Measurements from ENCODE around the gene HEBP2. TPM values are rescaled to one million over a fixed set of nuclear protein-coding genes. Genes with fewer than 3 reads are reported as not detected.
A peak's percentile ranks its signal among the peaks of the same experiment; 100 is the strongest.
"Not testable (repeated sequence)": the region's sequence is repeated elsewhere in the genome, so short reads cannot be mapped to it uniquely, and the experiment has no call there.

The HEBP2 gene, protein sequence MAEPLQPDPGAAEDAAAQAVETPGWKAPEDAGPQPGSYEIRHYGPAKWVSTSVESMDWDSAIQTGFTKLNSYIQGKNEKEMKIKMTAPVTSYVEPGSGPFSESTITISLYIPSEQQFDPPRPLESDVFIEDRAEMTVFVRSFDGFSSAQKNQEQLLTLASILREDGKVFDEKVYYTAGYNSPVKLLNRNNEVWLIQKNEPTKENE
- polyA plus RNA-seq (ENCODE audit: insufficient read length), result 46.7 TPM

DNA sequence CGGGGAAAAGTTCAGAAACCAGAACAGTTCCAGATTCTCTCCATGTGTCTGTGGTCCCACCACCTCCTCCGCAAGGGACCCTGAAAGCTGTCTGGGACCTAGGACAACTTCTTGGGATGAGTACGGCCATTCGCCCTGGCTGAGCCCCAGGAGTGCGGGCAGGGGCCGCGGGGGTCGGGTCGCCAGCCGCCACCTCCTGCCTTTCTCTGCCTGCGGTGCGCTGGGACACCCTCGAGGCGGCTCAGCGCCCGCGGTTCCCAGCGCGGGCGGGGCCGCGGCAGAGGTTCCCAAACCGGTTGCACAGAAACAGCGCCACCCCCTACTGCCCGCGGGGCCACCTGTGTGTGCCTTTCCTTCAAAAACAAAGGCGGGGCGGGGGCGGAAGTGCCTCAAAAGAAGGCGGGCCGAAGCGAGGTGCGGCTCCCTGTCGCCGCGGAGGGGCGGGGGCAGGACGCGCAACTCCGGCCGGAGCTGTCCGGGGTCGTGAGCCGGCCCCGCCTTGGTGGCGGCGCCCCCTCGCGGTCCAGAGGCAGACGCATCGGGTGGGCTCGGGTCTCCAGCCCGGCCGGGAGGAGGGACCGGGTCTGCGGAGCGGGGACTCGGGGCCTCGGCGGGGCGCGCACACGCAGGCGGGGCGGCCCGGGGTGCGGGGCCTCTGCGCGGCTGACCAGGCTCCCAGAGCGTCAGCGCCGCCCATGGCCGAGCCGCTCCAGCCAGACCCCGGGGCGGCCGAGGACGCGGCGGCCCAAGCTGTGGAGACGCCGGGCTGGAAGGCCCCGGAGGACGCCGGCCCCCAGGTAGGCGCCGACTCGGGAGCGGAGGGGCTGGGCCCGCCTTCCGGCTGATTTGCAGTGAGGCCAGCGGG lies at the start of gene HEBP2:
TSS of gene HEBP2 (plus strand) at position 423 of the 865 bp plus-strand sequence. CDS start at position 696, 273 bp downstream.
- peak; percentile 38 for DNase-seq (ENCODE audit: low read depth)

DNA sequence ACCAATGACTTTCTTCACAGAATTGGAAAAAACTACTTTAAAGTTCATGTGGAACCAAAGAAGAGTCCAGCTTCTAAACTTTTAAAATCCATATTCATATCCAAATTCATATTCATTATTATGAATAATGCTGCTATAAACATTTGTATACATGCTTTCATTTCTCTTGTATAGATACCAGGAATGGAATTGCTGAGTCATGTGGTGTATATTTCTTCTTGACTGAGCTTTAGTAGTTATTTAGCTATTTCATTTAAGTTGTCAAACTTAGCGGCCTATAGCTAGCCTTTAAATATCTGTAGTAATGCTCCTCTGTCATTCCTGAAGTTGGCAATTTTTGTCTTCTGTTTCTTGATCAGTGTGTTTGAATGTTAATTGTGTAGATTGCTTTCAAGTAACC lies 46.1 kb upstream of the HEBP2 start:
- no peak for DNase-seq (ENCODE audit: low read depth)

DNA sequence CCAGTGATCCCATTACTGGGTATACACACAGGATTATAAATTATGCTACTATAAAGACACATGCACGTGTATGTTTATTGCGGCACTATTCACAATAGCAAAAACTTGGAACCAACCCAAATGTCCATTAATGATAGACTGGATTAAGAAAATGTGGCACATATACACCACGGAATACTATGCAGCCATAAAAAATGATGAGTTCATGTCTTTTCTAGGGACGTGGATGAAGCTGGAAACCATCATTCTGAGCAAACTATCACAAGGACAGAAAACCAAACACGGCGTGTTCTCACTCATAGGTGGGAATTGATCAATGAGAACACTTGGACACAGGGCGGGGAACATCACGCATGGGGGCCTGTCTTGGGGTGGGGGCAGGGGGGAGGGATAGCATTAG lies 35.3 kb upstream of the HEBP2 start:
- not testable (repeated sequence) for DNase-seq (ENCODE audit: low read depth)

DNA sequence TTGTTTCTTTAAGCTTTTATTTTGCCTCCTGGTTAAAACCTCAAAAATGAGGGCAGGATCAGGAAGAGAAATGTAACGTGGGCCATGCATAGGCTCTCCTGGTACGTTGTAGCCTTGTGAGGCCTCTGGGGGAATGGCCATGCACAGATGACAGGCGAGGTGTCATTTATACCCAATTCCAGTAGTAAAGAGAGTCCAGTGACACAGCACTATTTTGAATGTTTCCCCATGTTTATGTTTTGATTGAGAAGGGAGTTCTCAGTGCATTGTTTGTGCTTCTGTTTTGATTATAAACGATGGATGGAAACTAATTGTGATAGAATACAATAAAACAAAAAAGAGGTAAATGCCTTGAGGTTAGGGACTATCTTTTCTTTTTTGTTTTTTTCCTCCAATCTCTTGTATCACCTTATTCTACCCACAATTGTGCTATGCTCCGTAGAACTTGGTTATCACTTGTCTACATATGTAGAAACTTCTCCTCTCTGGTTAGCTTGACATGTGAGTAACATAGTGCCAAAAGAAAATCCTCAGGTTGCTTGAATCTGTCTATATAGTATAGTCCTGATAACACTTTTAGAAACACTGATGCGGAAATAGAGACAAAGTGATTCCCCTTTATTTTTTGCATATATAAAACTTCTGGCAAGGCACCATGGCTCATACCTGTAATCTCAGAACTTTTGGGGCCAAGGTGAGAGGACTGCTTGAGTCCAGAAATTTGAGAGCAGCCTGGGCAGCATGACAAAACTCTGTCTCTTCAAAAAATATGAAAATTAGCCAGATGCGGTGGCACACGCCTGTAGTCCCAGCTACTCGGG lies 33.2 kb upstream of the HEBP2 start:
- no peak for DNase-seq (ENCODE audit: low read depth)

DNA sequence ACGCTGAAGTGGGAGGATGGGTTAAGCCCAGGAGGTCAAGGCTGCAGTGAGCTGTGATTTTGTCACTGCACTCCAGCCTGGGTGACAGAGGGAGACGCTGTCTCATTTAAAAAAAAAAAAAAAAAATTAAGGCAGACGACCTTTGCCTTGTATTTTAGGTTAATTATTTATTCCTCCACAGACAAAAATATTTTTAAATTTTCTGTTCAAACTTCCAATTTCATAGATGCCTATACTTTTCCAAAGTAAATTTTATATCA lies 32.6 kb upstream of the HEBP2 start:
- DNase-seq (ENCODE audit: low read depth), result no peak

DNA sequence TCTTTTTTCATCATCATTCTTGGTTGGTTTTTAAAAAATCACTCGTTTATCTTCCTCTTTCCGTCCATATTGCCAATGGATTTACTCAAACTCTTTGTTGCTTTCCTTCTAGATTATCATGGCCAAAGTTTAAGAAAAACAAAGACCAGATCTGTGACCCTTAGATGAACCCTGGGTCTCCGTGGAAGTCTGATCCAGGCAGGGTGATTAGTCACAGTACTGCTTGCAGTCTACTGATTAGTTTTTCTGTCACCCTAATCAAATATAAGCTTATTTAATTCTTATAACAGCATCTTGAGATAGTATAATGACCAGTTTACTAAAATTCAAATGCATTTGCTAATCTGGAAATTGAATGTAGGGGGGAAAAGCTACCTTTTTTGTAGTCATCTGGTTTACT lies 32.3 kb upstream of the HEBP2 start:
- DNase-seq (ENCODE audit: low read depth), result no peak

DNA sequence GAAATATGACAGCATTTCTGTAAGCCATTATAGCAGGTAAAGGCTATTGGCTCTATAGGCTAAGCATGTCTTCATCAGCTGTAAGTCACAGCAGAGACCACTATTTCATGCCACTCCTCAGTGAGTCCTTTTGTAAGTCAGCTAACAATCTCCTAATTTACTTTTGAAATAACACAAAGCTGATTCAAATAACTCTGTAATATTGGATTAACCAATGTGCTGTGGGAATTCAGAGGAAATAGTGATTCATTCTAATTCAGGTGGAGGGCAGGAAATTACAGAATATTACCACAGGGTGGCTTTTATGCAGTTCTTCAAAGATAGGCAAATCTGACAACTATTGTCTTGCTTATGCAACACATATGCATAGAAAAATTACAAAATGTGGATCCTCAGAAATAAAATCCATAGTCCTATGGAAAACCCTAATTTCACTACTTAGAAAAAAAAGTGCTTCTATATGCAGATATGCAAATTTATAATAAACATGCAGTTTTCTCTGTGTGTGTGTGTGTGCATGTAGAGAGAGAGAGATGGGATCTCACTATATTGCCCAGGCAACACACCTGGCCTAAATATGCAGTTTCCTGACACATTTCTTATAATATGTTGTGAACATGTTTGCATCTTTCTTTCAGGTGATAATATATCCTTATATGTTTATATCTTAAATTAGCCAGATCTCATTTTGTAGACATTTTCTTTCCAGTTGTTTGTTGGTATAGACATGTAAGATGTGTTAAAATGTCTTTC lies 31.1 kb upstream of the HEBP2 start:
- no peak for DNase-seq (ENCODE audit: low read depth)

DNA sequence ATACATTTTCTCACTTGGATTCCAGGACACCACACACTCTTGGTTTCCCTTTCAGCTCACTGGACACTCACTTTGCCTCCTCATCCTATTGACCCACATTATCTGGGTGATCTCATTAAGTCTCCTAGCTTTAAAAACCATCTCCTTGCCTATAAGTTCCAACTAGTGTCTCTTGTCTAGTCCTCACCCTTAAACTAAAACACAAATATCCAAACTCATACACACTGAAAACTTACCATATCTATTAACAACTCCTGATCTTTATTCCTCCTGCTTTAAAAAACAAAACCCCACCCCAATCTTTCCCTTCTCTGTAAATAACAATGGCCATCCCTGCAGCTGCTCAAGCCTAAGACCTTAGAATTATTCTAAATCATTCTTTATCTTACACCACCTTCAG lies 29.8 kb upstream of the HEBP2 start:
- no peak for DNase-seq (ENCODE audit: low read depth)

DNA sequence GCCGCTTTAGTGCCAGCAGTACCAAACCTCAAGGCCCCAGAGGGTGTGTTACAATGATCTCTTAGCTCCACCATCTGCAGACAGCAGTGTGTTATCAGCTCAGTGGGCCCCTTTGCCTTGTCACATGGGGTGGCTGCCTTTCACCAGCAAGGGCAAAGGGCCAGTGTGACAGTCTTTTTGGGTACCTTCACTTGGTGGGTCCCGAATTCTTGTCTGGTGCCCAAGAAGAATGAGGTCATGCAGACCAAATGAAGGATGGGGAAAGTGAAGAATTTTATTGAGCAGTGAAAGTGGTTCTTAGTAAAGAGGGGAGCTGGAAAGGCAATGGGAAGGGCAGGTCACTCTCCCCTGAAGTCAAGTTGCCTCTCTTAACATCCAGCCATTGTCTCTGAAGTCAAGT lies 29.2 kb upstream of the HEBP2 start:
- DNase-seq (ENCODE audit: low read depth), result no peak

DNA sequence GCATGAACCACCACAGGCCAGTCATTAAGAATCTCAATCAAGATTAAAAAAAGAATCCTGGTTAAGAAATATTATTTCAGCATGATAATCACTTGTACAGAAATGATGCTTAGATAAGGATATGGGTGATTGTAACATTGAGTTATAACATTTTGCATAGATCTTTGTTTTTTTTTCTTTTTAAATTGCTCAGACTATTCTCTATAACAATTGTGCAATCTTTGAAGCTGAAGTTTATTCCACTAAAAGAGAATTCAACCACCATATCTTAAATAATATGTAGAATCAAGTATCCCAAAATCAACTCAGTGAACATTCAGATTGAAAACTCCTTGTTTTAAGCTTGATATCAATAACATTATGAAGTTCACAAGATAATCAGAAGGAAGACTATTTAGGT lies 27.0 kb upstream of the HEBP2 start:
- DNase-seq (ENCODE audit: low read depth), result no peak

DNA sequence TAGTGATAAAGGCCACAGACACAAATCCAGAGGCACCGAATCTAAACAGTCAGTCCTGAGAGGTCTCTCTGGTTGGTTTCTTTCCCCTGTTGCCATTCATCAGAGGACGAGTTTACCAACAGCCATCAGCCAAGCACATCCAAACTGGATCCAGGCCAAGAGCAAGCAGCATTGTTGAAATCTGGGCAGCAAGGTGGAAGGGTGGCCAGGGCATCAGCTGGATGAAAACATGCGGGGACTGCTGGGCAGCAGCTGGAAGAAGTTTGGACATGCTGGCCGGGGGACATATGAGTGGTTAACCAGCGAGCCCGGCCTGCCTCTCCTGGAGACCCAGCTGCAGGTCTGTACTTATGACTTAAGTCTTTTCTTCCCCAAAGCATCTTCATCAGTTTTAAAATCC lies 26.2 kb upstream of the HEBP2 start, which contains the start of gene SMIM28:
TSS of gene SMIM28 (plus strand) at position 62 of the 400 bp plus-strand sequence. CDS start at position 230, 168 bp downstream.
- no peak for DNase-seq (ENCODE audit: low read depth)

DNA sequence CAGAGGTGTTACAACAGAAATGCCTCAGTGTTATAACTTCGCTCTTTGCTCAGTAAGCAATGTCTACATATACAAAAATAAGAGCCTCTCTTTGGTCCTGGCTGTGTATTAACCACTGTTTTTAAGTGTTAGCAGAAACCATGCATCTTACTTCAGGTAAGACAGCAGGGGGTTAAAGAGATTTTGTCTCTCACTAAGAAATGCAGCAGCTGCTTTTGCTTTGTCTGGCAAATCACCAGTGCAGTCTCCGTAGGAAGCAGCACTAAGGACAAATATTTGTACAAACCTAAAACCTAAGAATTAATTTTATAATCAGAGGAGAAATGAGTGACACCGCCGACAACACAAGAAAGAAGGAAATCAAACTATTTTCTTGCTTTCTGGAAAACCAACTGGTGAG lies 25.6 kb upstream of the HEBP2 start:
- DNase-seq (ENCODE audit: low read depth), result no peak

DNA sequence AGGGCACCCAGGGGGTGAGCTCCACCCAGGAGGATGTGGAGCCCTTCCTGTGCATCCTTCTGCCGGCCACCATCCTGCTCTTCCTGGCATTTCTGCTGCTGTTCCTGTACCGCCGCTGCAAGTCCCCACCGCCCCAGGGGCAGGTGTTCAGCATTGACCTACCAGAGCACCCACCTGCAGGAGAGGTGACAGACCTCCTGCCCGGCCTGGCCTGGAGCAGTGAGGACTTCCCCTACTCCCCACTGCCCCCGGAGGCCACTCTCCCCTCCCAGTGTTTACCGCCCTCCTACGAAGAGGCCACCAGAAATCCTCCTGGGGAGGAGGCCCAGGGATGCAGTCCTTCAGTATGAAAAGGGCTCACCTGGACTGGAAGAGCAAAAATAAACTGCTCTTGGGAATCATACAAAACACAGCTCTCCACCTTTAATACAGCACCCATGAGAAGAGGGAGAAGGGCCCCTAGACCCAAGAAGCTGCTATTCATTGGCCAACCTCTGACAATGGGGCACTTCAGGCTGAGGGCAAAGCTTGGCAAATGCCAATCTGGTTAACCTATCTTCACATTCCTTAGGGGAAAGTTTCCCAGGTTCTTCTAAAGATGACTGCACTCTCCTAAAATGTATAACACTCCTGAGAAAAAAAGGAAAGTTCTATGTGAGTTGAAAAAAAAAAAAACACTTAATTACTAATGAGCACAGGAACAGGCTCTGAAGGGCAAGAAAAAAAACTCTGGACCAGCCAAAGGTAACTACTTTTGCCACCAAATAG lies 21.3 kb upstream of the HEBP2 start:
- no peak for DNase-seq (ENCODE audit: low read depth)

DNA sequence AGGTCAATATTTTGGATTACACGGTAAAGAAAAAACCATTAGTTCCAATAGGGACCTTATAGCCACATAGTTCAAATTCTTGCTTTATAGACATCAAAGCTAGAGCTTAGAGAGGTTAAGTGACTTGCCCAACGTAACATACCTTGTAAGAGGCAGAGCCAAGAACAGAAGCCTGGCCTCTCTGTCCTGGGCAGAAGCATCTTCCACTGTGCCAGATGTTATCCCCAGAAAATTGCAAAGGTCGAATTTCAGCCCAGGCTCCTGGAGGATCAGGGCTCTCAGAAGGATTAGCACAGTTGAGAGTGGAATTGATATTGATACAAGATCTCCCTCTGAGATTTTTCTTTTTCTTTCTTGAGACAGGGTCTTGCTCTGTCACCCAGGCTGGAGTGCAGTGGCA lies 20.2 kb upstream of the HEBP2 start:
- no peak for DNase-seq (ENCODE audit: low read depth)

DNA sequence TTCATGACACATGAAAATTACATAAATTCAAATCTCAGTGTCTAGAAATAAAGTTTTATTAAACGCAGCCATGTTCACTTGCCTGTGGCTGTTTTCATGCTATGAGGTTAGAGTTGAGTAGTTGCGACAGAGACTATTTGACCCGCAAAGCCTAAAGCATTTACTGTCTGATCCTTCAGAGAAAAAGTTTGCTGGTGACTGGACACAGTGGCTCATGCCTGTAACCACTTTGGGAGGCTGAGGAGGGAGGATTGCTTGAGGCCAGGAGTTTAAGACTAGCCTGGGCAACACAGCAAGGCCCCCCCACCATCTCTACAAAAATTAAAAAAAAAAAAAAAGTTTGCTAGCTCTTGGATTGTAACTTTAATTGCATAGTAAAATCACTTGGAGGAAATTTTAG lies 17.1 kb upstream of the HEBP2 start:
- DNase-seq (ENCODE audit: low read depth), result no peak

DNA sequence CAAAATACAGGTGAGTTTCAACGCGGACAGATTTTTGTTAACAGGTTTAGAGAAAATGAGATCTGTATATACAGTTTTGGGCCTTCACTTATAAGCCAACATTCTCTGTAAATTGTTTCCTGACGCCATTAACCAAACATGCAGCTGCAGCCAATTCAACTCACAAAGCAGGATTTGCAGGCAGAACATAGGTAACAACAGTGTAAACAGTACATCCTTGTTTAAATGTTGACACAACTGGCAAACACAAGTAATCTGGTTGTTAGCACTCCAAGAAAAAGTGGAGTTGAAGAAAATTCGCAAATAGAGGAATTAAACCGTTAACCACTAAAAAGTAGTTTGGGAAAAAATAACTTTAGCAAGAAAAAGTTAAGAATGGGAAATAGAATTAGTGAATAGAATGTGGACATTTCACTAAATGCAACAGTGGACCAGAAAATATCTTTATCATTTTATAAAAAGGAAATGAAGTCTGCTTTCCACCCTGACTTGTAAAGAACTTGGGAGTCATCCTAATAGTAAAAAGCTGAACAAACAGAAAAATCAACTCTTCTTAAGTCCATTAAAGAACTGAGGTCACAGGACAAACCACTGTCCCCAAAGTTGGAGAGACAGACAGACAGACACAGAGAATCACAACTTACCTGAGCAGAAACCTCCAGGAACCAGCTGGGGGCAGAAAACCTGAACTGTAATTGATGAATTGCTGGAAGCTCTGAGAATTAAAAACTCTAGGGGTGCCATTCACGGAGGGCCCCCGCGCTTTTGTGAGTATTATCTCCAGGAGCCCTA lies 16.2 kb upstream of the HEBP2 start:
- DNase-seq (ENCODE audit: low read depth), result no peak

DNA sequence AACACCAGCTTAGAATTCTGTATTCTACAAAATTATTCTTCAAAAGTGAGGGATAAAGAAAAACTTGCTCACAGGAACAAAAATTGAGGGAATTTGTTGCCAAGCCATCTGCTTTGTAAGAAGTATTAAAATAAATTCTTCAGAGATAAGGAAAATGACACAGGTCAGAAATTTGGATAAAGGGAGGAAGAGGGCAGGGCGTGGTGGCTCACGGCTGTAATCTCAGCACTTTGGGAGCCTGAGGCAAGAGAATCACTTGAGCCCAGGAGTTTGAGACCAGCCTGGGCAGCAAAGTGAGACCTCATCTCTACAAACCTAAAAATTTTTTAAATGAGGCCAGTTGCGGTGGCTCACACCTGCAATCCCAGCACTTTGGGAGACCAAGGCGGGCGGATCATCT lies 14.5 kb upstream of the HEBP2 start:
- DNase-seq (ENCODE audit: low read depth), result no peak

DNA sequence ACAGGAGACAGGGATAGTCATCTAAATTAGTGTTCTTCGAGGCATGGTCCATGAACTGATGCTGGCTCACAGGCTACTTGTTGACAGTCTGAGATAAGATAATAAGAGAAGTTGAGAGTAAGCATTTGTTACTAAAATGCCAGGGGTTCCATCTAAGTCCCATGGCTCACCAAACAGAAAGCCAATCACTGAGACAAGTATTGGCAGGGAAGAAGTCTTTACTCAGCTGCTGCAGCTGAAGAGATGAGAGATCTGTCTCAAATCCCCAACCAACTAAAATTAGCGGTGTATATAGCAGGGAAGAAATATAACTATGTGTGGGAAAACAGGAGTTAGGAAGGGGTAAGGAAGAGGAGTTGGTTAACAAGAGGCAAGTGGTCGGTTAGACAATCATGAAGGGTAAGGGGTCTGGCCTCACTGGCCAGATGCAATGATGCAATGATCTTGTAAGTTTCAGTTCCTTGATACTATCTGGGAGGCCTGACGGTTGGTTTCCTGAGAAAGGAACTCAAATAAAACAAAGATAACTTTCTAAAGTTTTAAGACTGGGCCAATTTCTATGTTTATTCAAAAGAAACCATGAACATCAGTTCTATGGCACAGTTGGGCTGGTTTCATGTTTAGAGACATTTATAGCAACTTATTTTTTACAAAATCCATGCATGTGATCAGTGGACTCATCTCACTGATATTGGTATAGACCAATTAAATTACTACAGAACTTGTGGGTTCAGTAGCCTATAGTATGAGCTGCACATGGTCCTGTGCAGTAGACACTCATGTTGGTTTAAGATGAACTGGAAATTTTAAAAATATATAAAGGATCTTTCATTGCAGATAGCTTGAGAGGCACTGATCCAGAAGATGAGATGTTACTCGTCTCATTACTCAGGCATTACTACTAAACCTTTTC lies 9.9 kb upstream of the HEBP2 start:
- no peak for DNase-seq (ENCODE audit: low read depth)

DNA sequence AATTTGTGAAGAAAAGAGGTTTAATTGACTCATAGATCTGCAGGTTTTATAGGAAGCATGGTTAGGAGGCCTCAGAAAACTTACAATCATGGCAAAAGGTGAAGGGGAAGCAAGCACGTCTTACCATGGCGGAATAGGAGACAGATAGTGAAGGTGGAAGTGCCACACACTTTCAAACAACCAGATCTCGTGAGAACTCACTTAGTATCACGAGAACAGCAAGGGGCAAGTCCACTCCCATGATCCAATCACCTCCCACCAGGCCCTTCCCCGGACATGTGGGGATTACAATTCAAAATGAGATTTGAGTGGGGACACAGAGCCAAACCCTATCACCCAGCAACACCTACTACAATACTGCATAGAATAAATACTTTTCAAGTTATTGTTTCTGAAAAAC lies 7.3 kb upstream of the HEBP2 start:
- no peak for DNase-seq (ENCODE audit: low read depth)
